Omental fat pad (tissue), 4 donors: ENCODE data around the gene SLC5A5. TPM values are rescaled to one million over a fixed set of nuclear protein-coding genes. Genes with fewer than 3 reads are reported as not detected.

Experiments
- ATAC-seq: fragments of 150-250 bp; one replicate; pipeline ENCODE4 v1.9.1; 2016; ENCODE audit warnings: mild to moderate bottlenecking, moderate library complexity; ENCODE audit not compliant: low FRiP score
- DNase-seq: peaks from one replicate; pipeline ENCODE4 v3.0.0-alpha.2; 2019; ENCODE audit warnings: low spot score
- total RNA-seq, 4 donors: library from RNA; depleted of rRNA; stranded (reverse); fragments of >200 nt; gene quantifications; one replicate each; pipeline ENCODE4 v1.1.0, GENCODE V29; 2016
- TF ChIP-seq, protein P1 (sequence below), 3 donors: fragments of 450-650 bp; IDR thresholded peaks; one replicate each; pipeline ENCODE4 v1.5.1; 2016 to 2017; ENCODE audit warnings: antibody characterized with exemption in 3 of 3, mild to moderate bottlenecking in 3 of 3, moderate library complexity in 2 of 3

Gene SLC5A5
- total RNA-seq, 4 donors from 2014 or later: 0.09 TPM; not detected in 3

DNA sequence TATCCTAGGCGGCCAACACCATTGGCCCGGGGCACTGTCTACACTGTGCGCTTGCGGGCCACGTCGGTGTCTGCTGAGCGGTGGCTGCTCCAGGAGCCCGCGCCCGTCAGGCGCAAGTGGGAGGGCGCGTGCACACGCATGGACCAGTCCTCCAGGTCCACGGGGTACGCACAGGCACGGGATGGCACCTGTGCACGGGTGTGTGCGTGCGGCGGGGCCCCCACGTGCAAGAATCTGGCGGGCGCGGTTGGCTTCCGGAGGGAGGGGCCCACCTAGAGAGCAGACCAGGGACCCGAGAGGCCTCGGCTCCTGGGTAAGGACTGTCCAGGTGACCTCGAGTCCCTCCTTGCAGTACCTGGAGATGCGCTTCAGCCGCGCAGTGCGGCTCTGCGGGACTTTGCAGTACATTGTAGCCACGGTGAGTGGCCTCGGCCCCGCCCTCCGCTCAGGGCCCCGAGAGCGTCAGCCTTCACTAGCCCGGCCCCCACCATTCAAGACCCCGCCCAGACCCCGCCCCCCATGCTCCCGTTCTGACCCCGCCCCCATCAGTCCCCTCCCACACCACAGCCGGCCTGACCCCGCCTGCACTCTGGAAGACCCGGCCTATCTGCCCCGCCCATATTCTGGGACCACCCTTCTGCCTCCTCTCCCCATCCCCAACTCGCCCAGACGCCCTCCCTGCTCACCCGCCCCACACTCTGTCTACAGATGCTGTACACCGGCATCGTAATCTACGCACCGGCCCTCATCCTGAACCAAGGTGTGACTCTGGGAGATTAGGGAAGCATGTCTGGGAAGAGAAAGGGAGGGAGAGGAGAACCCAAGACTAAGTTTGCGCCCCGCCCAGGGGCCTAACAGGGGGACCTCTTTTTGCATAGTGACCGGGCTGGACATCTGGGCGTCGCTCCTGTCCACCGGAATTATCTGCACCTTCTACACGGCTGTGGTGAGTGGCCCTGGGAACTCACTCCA lies 2.3 kb downstream of the SLC5A5 start:
- TF ChIP-seq, protein P1, sequence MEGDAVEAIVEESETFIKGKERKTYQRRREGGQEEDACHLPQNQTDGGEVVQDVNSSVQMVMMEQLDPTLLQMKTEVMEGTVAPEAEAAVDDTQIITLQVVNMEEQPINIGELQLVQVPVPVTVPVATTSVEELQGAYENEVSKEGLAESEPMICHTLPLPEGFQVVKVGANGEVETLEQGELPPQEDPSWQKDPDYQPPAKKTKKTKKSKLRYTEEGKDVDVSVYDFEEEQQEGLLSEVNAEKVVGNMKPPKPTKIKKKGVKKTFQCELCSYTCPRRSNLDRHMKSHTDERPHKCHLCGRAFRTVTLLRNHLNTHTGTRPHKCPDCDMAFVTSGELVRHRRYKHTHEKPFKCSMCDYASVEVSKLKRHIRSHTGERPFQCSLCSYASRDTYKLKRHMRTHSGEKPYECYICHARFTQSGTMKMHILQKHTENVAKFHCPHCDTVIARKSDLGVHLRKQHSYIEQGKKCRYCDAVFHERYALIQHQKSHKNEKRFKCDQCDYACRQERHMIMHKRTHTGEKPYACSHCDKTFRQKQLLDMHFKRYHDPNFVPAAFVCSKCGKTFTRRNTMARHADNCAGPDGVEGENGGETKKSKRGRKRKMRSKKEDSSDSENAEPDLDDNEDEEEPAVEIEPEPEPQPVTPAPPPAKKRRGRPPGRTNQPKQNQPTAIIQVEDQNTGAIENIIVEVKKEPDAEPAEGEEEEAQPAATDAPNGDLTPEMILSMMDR (IDR thresholded peaks at IDR 0.05): no peak
- DNase-seq (no peak), ATAC-seq (no peak)

DNA sequence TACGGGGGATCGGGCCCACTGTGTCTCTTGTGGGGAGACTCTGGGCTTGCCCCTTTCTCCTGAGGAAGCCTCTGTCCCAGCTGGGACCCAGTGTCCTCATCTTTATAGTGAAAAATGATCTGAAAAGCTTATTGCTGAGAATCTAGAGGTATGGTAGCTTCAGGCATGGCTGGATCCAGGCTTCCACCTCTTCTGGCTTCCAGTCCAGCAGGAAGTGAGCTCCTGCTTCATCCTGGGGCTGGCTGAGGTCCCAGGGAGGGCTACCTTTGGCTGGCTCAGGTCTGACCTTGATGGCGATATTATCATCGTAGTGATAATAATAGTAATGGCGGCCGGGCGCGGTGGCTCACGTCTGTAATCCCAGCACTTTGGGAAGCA lies 3.0 kb downstream of the SLC5A5 start:
- TF ChIP-seq, protein P1 (IDR thresholded peaks at IDR 0.05): no peak

DNA sequence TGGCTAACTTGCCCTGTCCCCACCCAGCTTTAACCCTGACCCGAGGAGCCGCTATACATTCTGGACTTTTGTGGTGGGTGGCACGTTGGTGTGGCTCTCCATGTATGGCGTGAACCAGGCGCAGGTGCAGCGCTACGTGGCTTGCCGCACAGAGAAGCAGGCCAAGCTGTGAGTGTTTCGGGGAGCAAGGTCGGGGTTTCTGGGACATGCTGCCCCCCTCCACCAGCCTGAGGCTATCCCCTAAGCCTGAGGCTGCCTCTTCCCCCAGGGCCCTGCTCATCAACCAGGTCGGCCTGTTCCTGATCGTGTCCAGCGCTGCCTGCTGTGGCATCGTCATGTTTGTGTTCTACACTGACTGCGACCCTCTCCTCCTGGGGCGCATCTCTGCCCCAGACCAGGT lies 6.0 kb downstream of the SLC5A5 start:
- TF ChIP-seq, protein P1 (IDR thresholded peaks at IDR 0.05): no peak
- DNase-seq (no peak), ATAC-seq (no peak)

More for the DNA sequence above, 3.0 kb downstream of the SLC5A5 start:
- no peak for DNase-seq
- ATAC-seq: no peak

DNA sequence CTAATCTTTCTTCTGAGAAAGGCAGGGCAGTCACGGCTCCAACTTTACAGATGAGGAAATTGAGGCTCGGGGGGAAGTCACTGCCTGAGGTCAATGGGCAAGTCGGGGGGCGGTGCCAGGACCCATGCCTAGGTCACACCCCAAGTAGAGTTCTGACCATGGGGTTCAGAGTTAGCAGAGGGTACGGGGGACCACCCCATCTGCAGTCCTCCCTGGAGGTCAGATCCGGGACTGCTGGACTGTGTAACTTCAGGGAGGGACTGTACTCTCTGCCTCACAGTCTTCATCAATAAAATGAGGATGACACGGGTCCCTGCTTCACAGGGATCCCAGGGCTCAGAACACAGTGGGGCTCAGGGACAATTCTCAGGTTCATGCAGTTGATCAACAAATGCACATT lies 7.7 kb downstream of the SLC5A5 start:
- ATAC-seq: no peak

DNA sequence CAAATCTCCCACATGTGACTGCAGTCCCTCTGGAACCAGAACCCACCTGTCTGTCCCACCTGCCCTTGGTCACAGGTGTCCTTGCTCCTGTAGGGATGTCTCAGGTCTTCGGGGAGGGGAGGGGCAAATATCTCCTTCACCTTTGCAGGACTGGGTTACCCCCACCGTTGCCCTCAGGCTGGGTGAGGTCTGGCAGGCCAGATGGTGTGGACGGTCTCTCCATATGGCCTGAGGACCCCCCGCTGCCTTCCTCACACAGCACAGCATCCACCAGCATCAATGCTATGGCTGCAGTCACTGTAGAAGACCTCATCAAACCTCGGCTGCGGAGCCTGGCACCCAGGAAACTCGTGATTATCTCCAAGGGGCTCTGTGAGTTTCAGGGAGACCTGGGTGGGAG lies 10.0 kb downstream of the SLC5A5 start:
- ATAC-seq: no peak
- TF ChIP-seq, protein P1 (IDR thresholded peaks at IDR 0.05): no peak

More for the DNA sequence above, 7.7 kb downstream of the SLC5A5 start:
- DNase-seq: no peak
- TF ChIP-seq, protein P1 (IDR thresholded peaks at IDR 0.05): no peak

DNA sequence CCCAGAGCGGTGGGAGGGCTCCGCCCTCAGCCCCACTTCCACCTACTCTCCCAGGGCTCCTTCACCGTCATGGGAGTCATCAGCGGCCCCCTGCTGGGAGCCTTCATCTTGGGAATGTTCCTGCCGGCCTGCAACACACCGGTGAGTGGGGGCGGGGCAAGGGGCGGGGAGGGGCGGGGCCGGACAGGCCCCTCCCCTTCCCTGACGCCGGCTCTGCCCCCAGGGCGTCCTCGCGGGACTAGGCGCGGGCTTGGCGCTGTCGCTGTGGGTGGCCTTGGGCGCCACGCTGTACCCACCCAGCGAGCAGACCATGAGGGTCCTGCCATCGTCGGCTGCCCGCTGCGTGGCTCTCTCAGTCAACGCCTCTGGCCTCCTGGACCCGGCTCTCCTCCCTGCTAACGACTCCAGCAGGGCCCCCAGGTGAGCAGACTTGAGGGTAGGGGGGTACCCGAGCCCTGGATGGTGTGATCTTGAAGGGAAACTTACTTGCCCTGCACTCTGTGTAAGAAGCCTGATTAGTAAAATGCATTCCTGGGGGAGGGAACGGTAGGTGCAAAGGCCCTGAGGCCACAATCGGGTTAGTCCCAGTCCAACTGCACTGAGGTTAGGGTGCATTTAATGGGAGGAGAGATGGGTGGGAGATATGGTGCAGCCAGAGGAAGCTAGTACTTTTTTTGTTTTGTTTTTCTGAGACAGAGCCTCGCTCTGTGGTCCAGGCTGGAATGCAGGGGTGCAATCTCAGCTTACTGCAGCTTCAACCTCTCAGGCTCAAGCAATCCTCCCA lies 12.1 kb downstream of the SLC5A5 start:
- TF ChIP-seq, protein P1 (IDR thresholded peaks at IDR 0.05): no peak
- ATAC-seq: no peak

More for the DNA sequence above, 10.0 kb downstream of the SLC5A5 start:
- no peak for DNase-seq

More for the DNA sequence above, 12.1 kb downstream of the SLC5A5 start:
- no peak for DNase-seq
